Kidney epithelial cell (primary cell): ENCODE results near the gene CSH1. TPM values are rescaled to one million over a fixed set of nuclear protein-coding genes. Genes with fewer than 3 reads are reported as not detected.
"Not testable (repeated sequence)": the region's sequence is repeated elsewhere in the genome, so short reads cannot be mapped to it uniquely, and the experiment has no call there.

Experiments
- DNase-seq: peaks from one replicate; pipeline ENCODE4 v3.0.0-alpha.2; 2010; ENCODE audit warnings: low read depth
- H3K27me3 ChIP-seq: 2 replicates; pipeline ENCODE4 v1.6.0; 2011; ENCODE audit warnings: low read length; ENCODE audit not compliant: control insufficient read depth, insufficient read depth
- H3K36me3 ChIP-seq: 2 replicates; pipeline ENCODE4 v1.5.1; 2011; ENCODE audit warnings: low read length; ENCODE audit not compliant: control insufficient read depth, insufficient read depth
- H3K4me3 ChIP-seq: 2 replicates; pipeline ENCODE4 v1.5.1; 2011; ENCODE audit warnings: low read depth, mild to moderate bottlenecking, control low read depth, low read length
- CTCF ChIP-seq: IDR thresholded peaks from 2 replicates; pipeline ENCODE4 v1.5.1; 2011; ENCODE audit warnings: mild to moderate bottlenecking, moderate library complexity, low read length, control low read depth, inconsistent platforms; ENCODE audit not compliant: insufficient read depth, poor library complexity, severe bottlenecking
- total RNA-seq: library from RNA; depleted of rRNA; stranded (reverse); fragments of >200 nt; gene quantifications from 2 replicates; pipeline ENCODE4 v1.2.3, GENCODE V29; 2015

CSH1 gene
- total RNA-seq, 1 donor from 2014 or later = not detected

- H3K27me3 ChIP-seq, H3K36me3 ChIP-seq, H3K4me3 ChIP-seq: not testable (repeated sequence)
- peak; percentile 51 for DNase-seq
Measured at GRCh38 chr17:63871646-63872365, 24.6 kb downstream of the CSH1 start.

- not testable (repeated sequence) for H3K27me3 ChIP-seq, H3K36me3 ChIP-seq, H3K4me3 ChIP-seq, DNase-seq
Measured at GRCh38 chr17:63870292-63870665, 26.1 kb downstream of the CSH1 start.

DNA sequence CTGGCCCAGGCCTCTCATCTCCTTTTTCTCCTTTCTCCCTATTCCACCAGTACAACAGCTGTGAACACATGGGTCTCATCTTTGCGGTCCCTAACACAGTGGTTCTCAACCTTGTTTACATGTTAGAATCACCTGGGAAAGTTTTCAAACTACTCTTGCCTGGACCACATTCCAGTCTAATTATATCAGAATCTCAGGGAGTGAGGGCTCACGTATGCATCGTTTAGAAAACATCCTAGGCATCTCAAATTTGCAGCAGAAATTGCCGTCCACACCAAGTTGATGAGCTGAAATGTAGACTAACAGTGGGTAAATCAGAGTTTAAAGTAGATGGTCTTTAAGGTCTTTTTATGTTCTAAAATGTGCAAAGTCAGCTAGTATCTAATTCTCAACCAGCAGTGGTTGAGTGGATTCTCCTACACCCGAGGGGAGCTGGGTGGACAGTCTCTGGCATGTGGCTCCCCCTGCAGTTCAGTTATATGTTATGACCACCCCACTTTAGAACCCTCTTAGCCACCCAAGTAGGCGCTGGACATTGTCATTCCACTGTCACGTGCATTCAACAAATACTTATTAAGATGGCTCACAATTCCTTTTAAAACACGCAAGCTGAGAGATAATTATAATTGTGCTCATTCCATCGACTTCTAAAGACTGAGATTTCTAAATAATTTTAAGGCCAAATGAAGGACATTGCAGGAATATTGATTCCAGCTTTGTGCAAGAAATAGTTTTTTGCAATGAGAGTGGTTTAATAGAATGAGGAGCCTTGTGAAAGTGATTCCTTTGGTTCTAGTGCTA, 26.7 kb downstream of the CSH1 start:
- not testable (repeated sequence) for H3K4me3 ChIP-seq, H3K27me3 ChIP-seq, H3K36me3 ChIP-seq
- DNase-seq = peak; percentile 21
- peak; percentile 14 for TF ChIP-seq CTCF

DNA sequence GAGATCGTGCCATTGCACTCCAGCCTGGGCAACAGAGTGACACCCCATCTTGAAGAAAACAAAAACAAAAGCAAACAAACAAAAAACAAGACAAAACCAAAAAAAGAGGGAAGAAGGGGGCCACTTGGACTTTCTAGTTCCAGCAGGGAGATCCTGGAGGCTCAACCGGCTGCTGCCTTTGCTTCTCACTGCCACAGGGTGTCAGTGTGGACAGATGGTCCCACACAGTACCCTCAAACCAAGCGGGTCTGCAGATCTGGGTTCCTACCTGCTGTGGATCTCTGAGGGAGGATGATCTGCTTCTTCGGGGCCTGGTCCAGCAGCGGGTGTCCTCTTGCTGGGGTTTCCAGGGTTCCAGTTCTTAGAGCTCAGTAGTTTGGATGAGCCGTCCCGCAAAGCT, 29.7 kb downstream of the CSH1 start:
- not testable (repeated sequence) for DNase-seq, H3K36me3 ChIP-seq, H3K27me3 ChIP-seq, H3K4me3 ChIP-seq
- peak; percentile 29 for TF ChIP-seq CTCF

GRCh38 chr17:63859257-63859656, 37.1 kb downstream of the CSH1 start:
- TF ChIP-seq CTCF = no peak
- no peak for DNase-seq
- Histone ChIP-seq H3K36me3 (no peaks in the 10 kb centered on the region), H3K4me3 (no peak overlapping the region), H3K27me3 (peaks cover 5% of the 10 kb centered on the region)

GRCh38 chr17:63856425-63856824, 39.9 kb downstream of the CSH1 start:
- not testable (repeated sequence) for H3K36me3 ChIP-seq, H3K27me3 ChIP-seq, DNase-seq

GRCh38 chr17:63855185-63855584, 41.2 kb downstream of the CSH1 start:
- no peak for TF ChIP-seq CTCF
- Histone ChIP-seq H3K36me3 (no peaks in the 10 kb centered on the region), H3K27me3 (peaks cover 5% of the 10 kb centered on the region), H3K4me3 (no peak overlapping the region)
- no peak for DNase-seq

More at GRCh38 chr17:63856425-63856824, 39.9 kb downstream of the CSH1 start:
- H3K4me3 ChIP-seq = not testable (repeated sequence)
